ENCODE measurements around the gene JMY.

JMY gene

GRCh38 chr5:79256563-79256962, 20.6 kb downstream of the JMY start:
- no peak overlapping the region for H3K27ac ChIP-seq (ENCODE audit: low read length)
- H4K20me1 ChIP-seq (ENCODE audit: insufficient read depth, low read length): peaks cover 12% of the 10 kb centered on the region; the same call in 1 of the 2 replicates
- H3K36me3 ChIP-seq (ENCODE audit: insufficient read depth, low read length): peaks cover 6% of the 10 kb centered on the region; the same call in 1 of the 2 replicates
- TF ChIP-seq, protein P1, sequence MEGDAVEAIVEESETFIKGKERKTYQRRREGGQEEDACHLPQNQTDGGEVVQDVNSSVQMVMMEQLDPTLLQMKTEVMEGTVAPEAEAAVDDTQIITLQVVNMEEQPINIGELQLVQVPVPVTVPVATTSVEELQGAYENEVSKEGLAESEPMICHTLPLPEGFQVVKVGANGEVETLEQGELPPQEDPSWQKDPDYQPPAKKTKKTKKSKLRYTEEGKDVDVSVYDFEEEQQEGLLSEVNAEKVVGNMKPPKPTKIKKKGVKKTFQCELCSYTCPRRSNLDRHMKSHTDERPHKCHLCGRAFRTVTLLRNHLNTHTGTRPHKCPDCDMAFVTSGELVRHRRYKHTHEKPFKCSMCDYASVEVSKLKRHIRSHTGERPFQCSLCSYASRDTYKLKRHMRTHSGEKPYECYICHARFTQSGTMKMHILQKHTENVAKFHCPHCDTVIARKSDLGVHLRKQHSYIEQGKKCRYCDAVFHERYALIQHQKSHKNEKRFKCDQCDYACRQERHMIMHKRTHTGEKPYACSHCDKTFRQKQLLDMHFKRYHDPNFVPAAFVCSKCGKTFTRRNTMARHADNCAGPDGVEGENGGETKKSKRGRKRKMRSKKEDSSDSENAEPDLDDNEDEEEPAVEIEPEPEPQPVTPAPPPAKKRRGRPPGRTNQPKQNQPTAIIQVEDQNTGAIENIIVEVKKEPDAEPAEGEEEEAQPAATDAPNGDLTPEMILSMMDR (IDR thresholded peaks at IDR 0.05; ENCODE audit: borderline replicate concordance, extremely low read depth, low read length, poor library complexity, severe bottlenecking): no peak
- no peak for TF ChIP-seq EZH2 (IDR thresholded peaks at IDR 0.05; ENCODE audit: borderline replicate concordance, low read depth, low read length, severe bottlenecking)
- H3K4me2 ChIP-seq (ENCODE audit: insufficient read depth, low read length): no peak overlapping the region
- no peaks in the 10 kb centered on the region for H3K27me3 ChIP-seq (ENCODE audit: insufficient read depth, low read length, poor library complexity)
- no peaks in the 10 kb centered on the region for H3K4me1 ChIP-seq (ENCODE audit: insufficient read depth, low read length)
- ATAC-seq (ENCODE audit: insufficient read depth, low read depth) (no peak), DNase-seq (no peak)
- H3K79me2 ChIP-seq (ENCODE audit: insufficient read depth, low read length): peaks cover 22% of the 10 kb centered on the region; the same call in 1 of the 2 replicates
- H3K9ac ChIP-seq (ENCODE audit: low read depth, low read length): no peak overlapping the region
- no peak overlapping the region for H3K4me3 ChIP-seq (ENCODE audit: low read depth in 1 of 2, low read length in 2 of 2)
- H3K9me3 ChIP-seq (ENCODE audit: insufficient read depth, low read length, severe bottlenecking): no peaks in the 10 kb centered on the region
- H2AFZ ChIP-seq (ENCODE audit: low read depth, low read length): no peak overlapping the region

DNA sequence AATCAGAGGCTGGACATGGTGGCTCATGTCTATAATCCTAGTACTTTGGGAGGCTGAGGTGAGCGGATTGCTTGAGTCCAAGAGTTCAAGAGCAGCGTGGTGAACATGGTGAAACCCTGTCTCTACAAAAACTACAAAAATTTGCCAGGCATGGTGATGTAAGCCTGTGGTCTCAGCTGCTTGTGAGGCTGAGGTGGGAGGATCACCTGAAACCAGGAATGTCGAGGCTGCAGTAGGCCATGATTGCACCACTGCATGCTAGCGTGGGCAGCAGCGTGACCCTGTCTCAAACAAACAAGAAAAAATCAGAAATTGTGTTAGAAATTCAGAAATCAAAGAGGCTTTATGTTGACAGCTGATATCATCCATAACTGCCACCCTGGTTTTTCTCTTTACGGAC, 21.4 kb downstream of the JMY start:
- Histone ChIP-seq H3K27ac (ENCODE audit: low read length) (no peak overlapping the region), H3K79me2 (ENCODE audit: insufficient read depth, low read length) (peaks cover 22% of the 10 kb centered on the region; the same call in 1 of the 2 replicates), H3K4me1 (ENCODE audit: insufficient read depth, low read length) (no peaks in the 10 kb centered on the region), H3K9ac (ENCODE audit: low read depth, low read length) (no peak overlapping the region), H4K20me1 (ENCODE audit: insufficient read depth, low read length) (peaks cover 12% of the 10 kb centered on the region; the same call in 1 of the 2 replicates), H3K9me3 (ENCODE audit: insufficient read depth, low read length, severe bottlenecking) (no peaks in the 10 kb centered on the region), H3K4me3 (ENCODE audit: low read depth in 1 of 2, low read length in 2 of 2) (no peak overlapping the region), H3K36me3 (ENCODE audit: insufficient read depth, low read length) (peaks cover 6% of the 10 kb centered on the region; the same call in 1 of the 2 replicates), H3K4me2 (ENCODE audit: insufficient read depth, low read length) (no peak overlapping the region), H3K27me3 (ENCODE audit: insufficient read depth, low read length, poor library complexity) (no peaks in the 10 kb centered on the region), H2AFZ (ENCODE audit: low read depth, low read length) (no peak overlapping the region)
- no peak for DNase-seq
- no peak for TF ChIP-seq EZH2 (IDR thresholded peaks at IDR 0.05; ENCODE audit: borderline replicate concordance, low read depth, low read length, severe bottlenecking)
- TF ChIP-seq, protein P1 (IDR thresholded peaks at IDR 0.05; ENCODE audit: borderline replicate concordance, extremely low read depth, low read length, poor library complexity, severe bottlenecking): no peak
- ATAC-seq (ENCODE audit: insufficient read depth, low read depth): no peak

DNA sequence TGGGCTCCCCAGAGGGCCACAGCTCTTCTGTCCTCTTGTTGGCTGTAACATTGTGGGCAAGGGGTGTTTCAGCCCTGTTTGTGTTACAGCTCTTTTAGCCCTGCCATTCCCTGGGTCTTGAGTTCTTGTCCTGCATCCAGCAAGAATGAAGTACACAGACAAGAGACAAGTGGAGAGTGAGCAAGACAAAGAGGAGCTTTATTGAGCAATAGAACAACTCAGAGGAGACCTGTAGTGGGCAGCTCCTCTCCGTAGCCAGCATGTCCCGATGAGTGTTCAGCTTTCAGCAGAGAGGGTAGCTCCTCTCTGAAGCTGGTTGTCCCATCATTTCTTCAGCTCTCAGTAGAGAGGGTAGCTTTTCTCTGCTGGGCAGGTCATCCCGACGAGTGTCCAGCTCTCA, 22.9 kb downstream of the JMY start:
- peaks cover 6% of the 10 kb centered on the region; the same call in 1 of the 2 replicates for H3K36me3 ChIP-seq (ENCODE audit: insufficient read depth, low read length)
- H3K27ac ChIP-seq (ENCODE audit: low read length): no peak overlapping the region
- no peak overlapping the region for H2AFZ ChIP-seq (ENCODE audit: low read depth, low read length)
- peaks cover 5% of the 10 kb centered on the region; the same call in 1 of the 2 replicates for H3K4me1 ChIP-seq (ENCODE audit: insufficient read depth, low read length)
- DNase-seq: no peak
- no peak overlapping the region for H3K4me2 ChIP-seq (ENCODE audit: insufficient read depth, low read length)
- no peak overlapping the region for H3K4me3 ChIP-seq (ENCODE audit: low read depth in 1 of 2, low read length in 2 of 2)
- H3K27me3 ChIP-seq (ENCODE audit: insufficient read depth, low read length, poor library complexity): no peaks in the 10 kb centered on the region
- peaks cover 12% of the 10 kb centered on the region; the same call in 1 of the 2 replicates for H4K20me1 ChIP-seq (ENCODE audit: insufficient read depth, low read length)
- no peaks in the 10 kb centered on the region for H3K9me3 ChIP-seq (ENCODE audit: insufficient read depth, low read length, severe bottlenecking)
- H3K9ac ChIP-seq (ENCODE audit: low read depth, low read length): no peak overlapping the region
- no peak for ATAC-seq (ENCODE audit: insufficient read depth, low read depth)
- no peak for TF ChIP-seq EZH2 (IDR thresholded peaks at IDR 0.05; ENCODE audit: borderline replicate concordance, low read depth, low read length, severe bottlenecking)
- TF ChIP-seq, protein P1 (IDR thresholded peaks at IDR 0.05; ENCODE audit: borderline replicate concordance, extremely low read depth, low read length, poor library complexity, severe bottlenecking): no peak
- H3K79me2 ChIP-seq (ENCODE audit: insufficient read depth, low read length): peaks cover 26% of the 10 kb centered on the region; the same call in 1 of the 2 replicates
